ENCODE data around the gene USP4.

Gene USP4

GRCh38 chr3:49339941-49340800 lies at the start of gene USP4 (continued):
- TF ChIP-seq PRDM10 (tag by site-specific recombination; IDR thresholded peaks at IDR 0.05), result peak; percentile 88
- TF ChIP-seq ZBTB17 (tag by site-specific recombination; IDR thresholded peaks at IDR 0.05), result peak; percentile 80
- peak; percentile 86 for TF ChIP-seq ZXDB (tag by site-specific recombination; IDR thresholded peaks at IDR 0.05)
- no peak for TF ChIP-seq ZNF354C (tag by site-specific recombination; IDR thresholded peaks at IDR 0.05; ENCODE audit: borderline replicate concordance, low read depth)
- no peak for TF ChIP-seq ZNF664 (tag by site-specific recombination; IDR thresholded peaks at IDR 0.05)
- no peak for TF ChIP-seq ZNF302 (tag by site-specific recombination; IDR thresholded peaks at IDR 0.05; ENCODE audit: low read depth)
- no peak for TF ChIP-seq ZNF169 (tag by site-specific recombination; IDR thresholded peaks at IDR 0.05)
- TF ChIP-seq ZNF37A (tag by site-specific recombination; IDR thresholded peaks at IDR 0.05), result no peak
- TF ChIP-seq BCL11A (tag by site-specific recombination; IDR thresholded peaks at IDR 0.05; ENCODE audit: low read depth), result no peak
- TF ChIP-seq, protein P1, sequence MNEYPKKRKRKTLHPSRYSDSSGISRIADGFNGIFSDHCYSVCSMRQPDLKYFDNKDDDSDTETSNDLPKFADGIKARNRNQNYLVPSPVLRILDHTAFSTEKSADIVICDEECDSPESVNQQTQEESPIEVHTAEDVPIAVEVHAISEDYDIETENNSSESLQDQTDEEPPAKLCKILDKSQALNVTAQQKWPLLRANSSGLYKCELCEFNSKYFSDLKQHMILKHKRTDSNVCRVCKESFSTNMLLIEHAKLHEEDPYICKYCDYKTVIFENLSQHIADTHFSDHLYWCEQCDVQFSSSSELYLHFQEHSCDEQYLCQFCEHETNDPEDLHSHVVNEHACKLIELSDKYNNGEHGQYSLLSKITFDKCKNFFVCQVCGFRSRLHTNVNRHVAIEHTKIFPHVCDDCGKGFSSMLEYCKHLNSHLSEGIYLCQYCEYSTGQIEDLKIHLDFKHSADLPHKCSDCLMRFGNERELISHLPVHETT (tag by site-specific recombination; IDR thresholded peaks at IDR 0.05), result no peak
- 0 out of 2 replicates have a peak, but pooled peaks have one; percentile 32 for TF ChIP-seq YY2 (tag by site-specific recombination; IDR thresholded peaks at IDR 0.05)
- TF ChIP-seq ZNF585B (tag by site-specific recombination; IDR thresholded peaks at IDR 0.05), result no peak
- TF ChIP-seq SCRT1 (tag by site-specific recombination; IDR thresholded peaks at IDR 0.05; ENCODE audit: borderline replicate concordance), result 0 out of 2 replicates have a peak, but pooled peaks have one; percentile 7
- peak; percentile 73; the same call in 1 of the 2 replicates for TF ChIP-seq ZSCAN30 (tag by site-specific recombination; IDR thresholded peaks at IDR 0.05)
- peak; percentile 25; the same call in 1 of the 2 replicates for TF ChIP-seq GLIS1 (tag by site-specific recombination; IDR thresholded peaks at IDR 0.05)
- no peak for TF ChIP-seq PRDM4 (tag by site-specific recombination; IDR thresholded peaks at IDR 0.05)
- no peak for TF ChIP-seq ZNF571 (tag by site-specific recombination; IDR thresholded peaks at IDR 0.05)
- no peak for TF ChIP-seq ZNF274 (IDR thresholded peaks at IDR 0.05; ENCODE audit: low read length)
- TF ChIP-seq ZNF274 (tag by site-specific recombination; IDR thresholded peaks at IDR 0.05; ENCODE audit: borderline replicate concordance), result no peak
- peak; percentile 43; the same call in 1 of the 2 replicates for TF ChIP-seq ZNF398 (tag by site-specific recombination; IDR thresholded peaks at IDR 0.05)
- no peak for TF ChIP-seq RBAK (tag by site-specific recombination; IDR thresholded peaks at IDR 0.05)
- TF ChIP-seq ZFP69B (tag by site-specific recombination; IDR thresholded peaks at IDR 0.05), result peak; percentile 54; the same call in 1 of the 2 replicates
- TF ChIP-seq ZNF776 (tag by site-specific recombination; IDR thresholded peaks at IDR 0.05; ENCODE audit: borderline replicate concordance), result no peak
- TF ChIP-seq HOXD13 (CRISPR knock-in tag; IDR thresholded peaks at IDR 0.05; ENCODE audit: borderline replicate concordance), result no peak
- no peak for TF ChIP-seq ZNF555 (tag by site-specific recombination; conservative IDR thresholded peaks at IDR 0.05)
- no peak for TF ChIP-seq ZNF175 (tag by site-specific recombination; IDR thresholded peaks at IDR 0.05)
- no peak for TF ChIP-seq ZNF791 (tag by site-specific recombination; IDR thresholded peaks at IDR 0.05)
- TF ChIP-seq, protein P2, sequence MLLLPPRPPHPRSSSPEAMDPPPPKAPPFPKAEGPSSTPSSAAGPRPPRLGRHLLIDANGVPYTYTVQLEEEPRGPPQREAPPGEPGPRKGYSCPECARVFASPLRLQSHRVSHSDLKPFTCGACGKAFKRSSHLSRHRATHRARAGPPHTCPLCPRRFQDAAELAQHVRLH (tag by site-specific recombination; IDR thresholded peaks at IDR 0.05), result no peak
